ENCODE measurements around the gene GGT5. TPM values are rescaled to one million over a fixed set of nuclear protein-coding genes. Genes with fewer than 3 reads are reported as not detected.

GGT5 gene
- total and polyA plus RNA-seq, 2 of the 13 experiments (the other 11 are each of a cell fraction or from before 2014, with no cell fraction given), result 0.69 to 3.1 TPM

GRCh38 chr22:24189249-24190158, 55.4 kb downstream of the GGT5 start (continued):
- TF ChIP-seq SMARCE1 (IDR thresholded peaks at IDR 0.05; ENCODE audit: borderline replicate concordance), result no peak
- no peak for TF ChIP-seq MAFF (IDR thresholded peaks at IDR 0.05; ENCODE audit: low read depth, low read length)
- TF ChIP-seq ZNF281 (CRISPR knock-in tag; IDR thresholded peaks at IDR 0.05; ENCODE audit: borderline replicate concordance), result no peak
- TF ChIP-seq KLF15 (CRISPR knock-in tag; IDR thresholded peaks at IDR 0.05; ENCODE audit: borderline replicate concordance), result no peak
- TF ChIP-seq ZNF232 (CRISPR knock-in tag; IDR thresholded peaks at IDR 0.05; ENCODE audit: borderline replicate concordance), result no peak
- no peak for TF ChIP-seq ELF3 (CRISPR knock-in tag; IDR thresholded peaks at IDR 0.05)
- TF ChIP-seq ZNF207 (IDR thresholded peaks at IDR 0.05; ENCODE audit: borderline replicate concordance), result no peak
- TF ChIP-seq KIAA2018 (CRISPR knock-in tag; IDR thresholded peaks at IDR 0.05; ENCODE audit: borderline replicate concordance), result no peak
- TF ChIP-seq NR2F6 (IDR thresholded peaks at IDR 0.05), result 0 out of 2 replicates have a peak, but pooled peaks have one; percentile 26
- TF ChIP-seq NR2F6 (CRISPR knock-in tag; IDR thresholded peaks at IDR 0.05), result peak; percentile 46; the same call in 1 of the 2 replicates
- TF ChIP-seq FUBP1 (CRISPR knock-in tag; IDR thresholded peaks at IDR 0.05; ENCODE audit: borderline replicate concordance), result no peak
- no peak for TF ChIP-seq ZNF768 (CRISPR knock-in tag; IDR thresholded peaks at IDR 0.05)
- no peak for TF ChIP-seq PHF21A (CRISPR knock-in tag; IDR thresholded peaks at IDR 0.05)
- no peak for TF ChIP-seq CENPBD1 (CRISPR knock-in tag; IDR thresholded peaks at IDR 0.05; ENCODE audit: borderline replicate concordance, low read depth)
- TF ChIP-seq ZFP90 (CRISPR knock-in tag; IDR thresholded peaks at IDR 0.05; ENCODE audit: borderline replicate concordance), result no peak
- TF ChIP-seq ZNF547 (CRISPR knock-in tag; IDR thresholded peaks at IDR 0.05), result no peak

All from HepG2 (cell line).